Airway epithelial cell (primary cell): Measurements from ENCODE around the gene ABTB2. TPM values are rescaled to one million over a fixed set of nuclear protein-coding genes. Genes with fewer than 3 reads are reported as not detected.

Experiments
- total RNA-seq: library from RNA; depleted of rRNA; stranded (reverse); fragments of >200 nt; gene quantifications from 2 replicates; pipeline ENCODE4 v1.2.3, GENCODE V29; 2015

ABTB2 gene
- 3.3 and 4.2 TPM in 2 replicates for total RNA-seq

GRCh38 chr11:34357701-34358257 lies at the start of gene ABTB2:
Gene ABTB2, minus strand, starts transcription at chr11:34358010.

GRCh38 chr11:34105079-34105956 lies 252.5 kb downstream of the ABTB2 start, which contains the start of gene NAT10:
Gene NAT10, plus strand, starts transcription at chr11:34105629. Its CDS starts 2,597 bp downstream, at chr11:34108226.

Other genes with a start within 250 kb of the ABTB2 start
- gene CAT, start 80.9 kb upstream of the ABTB2 start, total RNA-seq, result 35.0 and 41.2 TPM in 2 replicates
- gene ELF5, start 155.8 kb upstream of the ABTB2 start, total RNA-seq, result 0.74 and 1.9 TPM in 2 replicates